ENCODE data around the gene FAAP20.

The FAAP20 gene

GRCh38 chr1:2221271-2221670 lies 26.7 kb upstream of the FAAP20 start:
- Histone ChIP-seq H3K9me3 (ENCODE audit: severe bottlenecking) (no peaks in the 10 kb centered on the region), H3K27me3 (ENCODE audit: insufficient read depth, low read depth, severe bottlenecking) (no peaks in the 10 kb centered on the region), H3K4me3 (ENCODE audit: low read depth, low read length) (no peak overlapping the region), H3K27ac (no peak overlapping the region), H3K36me3 (no peaks in the 10 kb centered on the region)
- no peak for TF ChIP-seq CTCF (IDR thresholded peaks at IDR 0.05; ENCODE audit: low read depth, low read length)
- no peak for DNase-seq

- no peaks in the 10 kb centered on the region for H3K36me3 ChIP-seq
- no peak for DNase-seq
- no peak overlapping the region for H3K27ac ChIP-seq
- no peaks in the 10 kb centered on the region for H3K9me3 ChIP-seq (ENCODE audit: severe bottlenecking)
- no peak overlapping the region for H3K4me3 ChIP-seq (ENCODE audit: low read depth, low read length)
- H3K27me3 ChIP-seq (ENCODE audit: insufficient read depth, low read depth, severe bottlenecking): no peaks in the 10 kb centered on the region
- TF ChIP-seq CTCF (IDR thresholded peaks at IDR 0.05; ENCODE audit: low read depth, low read length): no peak
Measured at GRCh38 chr1:2216767-2217058, 22.1 kb upstream of the FAAP20 start.

- no peak overlapping the region for H3K4me3 ChIP-seq (ENCODE audit: low read depth, low read length)
- no peaks in the 10 kb centered on the region for H3K36me3 ChIP-seq
- H3K27me3 ChIP-seq (ENCODE audit: insufficient read depth, low read depth, severe bottlenecking): no peaks in the 10 kb centered on the region
- no peak for TF ChIP-seq CTCF (IDR thresholded peaks at IDR 0.05; ENCODE audit: low read depth, low read length)
- no peak overlapping the region for H3K27ac ChIP-seq
- no peaks in the 10 kb centered on the region for H3K9me3 ChIP-seq (ENCODE audit: severe bottlenecking)
- DNase-seq: no peak
Measured at GRCh38 chr1:2215909-2216766, 21.6 kb upstream of the FAAP20 start.

- DNase-seq: no peak
- TF ChIP-seq CTCF (IDR thresholded peaks at IDR 0.05; ENCODE audit: low read depth, low read length): no peak
- Histone ChIP-seq H3K27me3 (ENCODE audit: insufficient read depth, low read depth, severe bottlenecking) (no peaks in the 10 kb centered on the region), H3K27ac (no peak overlapping the region), H3K36me3 (no peaks in the 10 kb centered on the region), H3K9me3 (ENCODE audit: severe bottlenecking) (no peaks in the 10 kb centered on the region), H3K4me3 (ENCODE audit: low read depth, low read length) (no peak overlapping the region)
Measured at GRCh38 chr1:2215329-2215728, 20.8 kb upstream of the FAAP20 start.

- Histone ChIP-seq H3K4me3 (ENCODE audit: low read depth, low read length) (no peak overlapping the region), H3K9me3 (ENCODE audit: severe bottlenecking) (no peaks in the 10 kb centered on the region), H3K27ac (no peak overlapping the region), H3K36me3 (no peaks in the 10 kb centered on the region), H3K27me3 (ENCODE audit: insufficient read depth, low read depth, severe bottlenecking) (no peaks in the 10 kb centered on the region)
- no peak for TF ChIP-seq CTCF (IDR thresholded peaks at IDR 0.05; ENCODE audit: low read depth, low read length)
- no peak for DNase-seq
Measured at GRCh38 chr1:2214541-2215241, 20.1 kb upstream of the FAAP20 start.
